H1 (cell line): ENCODE results near the gene NCK2. TPM values are rescaled to one million over a fixed set of nuclear protein-coding genes. Genes with fewer than 3 reads are reported as not detected.

Experiments used
- CTCF ChIA-PET: fragments of 300-600 bp; sonication (Branson Sonifier 250); formaldehyde crosslinking; loops from one replicate; lab custom pipeline; 2021; ENCODE audit not compliant: partially characterized antibody; lab: Charles Lee
- POLR2A ChIA-PET: fragments of 300-600 bp; sonication (Branson Sonifier 250); formaldehyde crosslinking; loops from one replicate; lab custom pipeline; 2021; ENCODE audit warnings: inconsistent platforms; ENCODE audit not compliant: partially characterized antibody; lab: Charles Lee
- DNase-seq, 2 experiments: peaks; one replicate each; pipeline versions ENCODE4 v3.0.0 to v3.0.0-alpha.2; 2010 to 2022; ENCODE audit warnings: low spot score in 2 of 2, low read depth in 1 of 2, mixed read lengths in 1 of 2
- FAIRE-seq: peaks from 2 replicates; lab custom pipeline; 2011; peaks lifted over from hg19 to GRCh38; lab: Jason Lieb, UNC
- H2AFZ ChIP-seq: 2 replicates; pipeline ENCODE4 v1.8.1; 2012; ENCODE audit warnings: low read length, inconsistent platforms
- H2AK5ac ChIP-seq: 2 replicates; pipeline ENCODE4 v1.6.1; 2013; ENCODE audit warnings: low read depth, low read length
- H2BK120ac ChIP-seq: replicated peaks from 2 replicates; pipeline ENCODE3; 2013; ENCODE audit warnings: low read depth, low read length, inconsistent platforms
- H2BK12ac ChIP-seq: 2 replicates; pipeline ENCODE4 v1.6.1; 2013; ENCODE audit warnings: low read depth, low read length
- H2BK15ac ChIP-seq: 2 replicates; pipeline ENCODE4 v1.6.1; 2013; ENCODE audit warnings: low read length
- H2BK20ac ChIP-seq: 2 replicates; pipeline ENCODE4 v1.6.1; 2013; ENCODE audit warnings: low read length
- H2BK5ac ChIP-seq: 2 replicates; pipeline ENCODE4 v1.6.1; 2013; ENCODE audit warnings: low read depth, low read length
- H3K14ac ChIP-seq: 2 replicates; pipeline ENCODE4 v1.6.1; 2013; ENCODE audit warnings: inconsistent platforms; ENCODE audit not compliant: insufficient read length
- H3K18ac ChIP-seq: 2 replicates; pipeline ENCODE4 v1.6.1; 2013; ENCODE audit warnings: low read length; ENCODE audit errors: extremely low read depth
- H3K23ac ChIP-seq: 2 replicates; pipeline ENCODE4 v1.6.1; 2013; ENCODE audit warnings: inconsistent platforms; ENCODE audit not compliant: insufficient read length
- H3K23me2 ChIP-seq: 2 replicates; pipeline ENCODE4 v1.6.1; 2013; ENCODE audit warnings: low read depth, low read length
- H3K27ac ChIP-seq: 2 replicates; pipeline ENCODE4 v1.6.1; 2011; ENCODE audit warnings: low read depth, low read length, inconsistent platforms
- H3K27me3 ChIP-seq, 4 experiments: replicated peaks in 1 of 4; 1 replicate in 1 of 4; 2 replicates in 3 of 4; pipeline versions ENCODE4 v1.6.1 to v1.8.1; 2011 to 2013; ENCODE audit warnings: low read length in 3 of 4, mild to moderate bottlenecking in 3 of 4, inconsistent platforms in 2 of 4, mixed read lengths in 2 of 4, moderate library complexity in 1 of 4; ENCODE audit not compliant: control insufficient read depth in 3 of 4, insufficient read depth in 3 of 4; ENCODE audit errors: extremely low read depth in 1 of 4
- H3K36me3 ChIP-seq, 4 experiments: 2 replicates each; pipeline versions ENCODE4 v1.6.1 to v1.8.1; 2011 to 2013; ENCODE audit warnings: mild to moderate bottlenecking in 4 of 4, low read length in 3 of 4, moderate library complexity in 2 of 4, control low read depth in 1 of 4, inconsistent platforms in 1 of 4; ENCODE audit not compliant: insufficient read depth in 4 of 4, control insufficient read depth in 2 of 4
- H3K4ac ChIP-seq: replicated peaks from 2 replicates; pipeline ENCODE3; 2013; ENCODE audit warnings: low read length, low read depth, mixed read lengths, inconsistent platforms; ENCODE audit not compliant: insufficient read length
- H3K4me1 ChIP-seq, 4 experiments: replicated peaks in 1 of 4; 1 replicate in 1 of 4; 2 replicates in 3 of 4; pipeline versions ENCODE4 v1.6.1 to v1.8.1; 2011 to 2013; ENCODE audit warnings: low read length in 3 of 4, inconsistent platforms in 2 of 4, mixed read lengths in 1 of 4; ENCODE audit not compliant: insufficient read depth in 4 of 4, control insufficient read depth in 3 of 4
- H3K4me2 ChIP-seq, 2 experiments: 2 replicates each; pipeline versions ENCODE4 v1.6.1 to v1.8.1; 2011 to 2013; ENCODE audit warnings: low read depth in 2 of 2, low read length in 2 of 2, control low read depth in 1 of 2, inconsistent platforms in 1 of 2, mild to moderate bottlenecking in 1 of 2; ENCODE audit not compliant: insufficient read depth in 1 of 2
- H3K4me3 ChIP-seq, 4 experiments: fragments of 200-600, 300-600 bp in 1 of 4; sonication (generic), shearing (Covaris generic), sonication (Bioruptor Twin) in 1 of 4; 2 replicates each; pipeline versions ENCODE4 v1.5.1 to v1.8.1; 2011 to 2016; ENCODE audit warnings: low read length in 4 of 4, low read depth in 3 of 4, control low read depth in 2 of 4, inconsistent platforms in 2 of 4, mild to moderate bottlenecking in 2 of 4, mixed read lengths in 1 of 4, moderate library complexity in 1 of 4; ENCODE audit not compliant: insufficient read depth in 2 of 4; ENCODE audit errors: extremely low read depth in 1 of 4
- H3K56ac ChIP-seq: replicated peaks from 2 replicates; pipeline ENCODE3; 2013; ENCODE audit warnings: low read depth, mild to moderate bottlenecking, mixed read lengths, low read length, inconsistent platforms; ENCODE audit not compliant: insufficient read length
- H3K79me1 ChIP-seq: 2 replicates; pipeline ENCODE4 v1.6.1; 2013; ENCODE audit warnings: low read depth, low read length, control low read depth
- H3K79me2 ChIP-seq, 2 experiments: 2 replicates each; pipeline versions ENCODE4 v1.6.1 to v1.8.1; 2012 to 2013; ENCODE audit warnings: low read length in 2 of 2, mild to moderate bottlenecking in 2 of 2, inconsistent platforms in 1 of 2; ENCODE audit not compliant: insufficient read depth in 2 of 2, control insufficient read depth in 1 of 2
- H3K9ac ChIP-seq, 4 experiments: replicated peaks in 1 of 4; 1 replicate in 1 of 4; 2 replicates in 3 of 4; pipeline versions ENCODE4 v1.6.1 to v1.8.1; 2011 to 2013; ENCODE audit warnings: low read depth in 3 of 4, low read length in 3 of 4, control low read depth in 2 of 4, mild to moderate bottlenecking in 2 of 4, moderate library complexity in 2 of 4, inconsistent platforms in 1 of 4; ENCODE audit errors: extremely low read depth in 1 of 4
- H3K9me3 ChIP-seq, 2 experiments: 2 replicates each; pipeline versions ENCODE4 v1.6.1 to v1.8.1; 2012 to 2013; ENCODE audit warnings: mild to moderate bottlenecking in 2 of 2, moderate library complexity in 2 of 2, control low read depth in 1 of 2, inconsistent platforms in 1 of 2, low read depth in 1 of 2, low read length in 1 of 2, mixed read lengths in 1 of 2; ENCODE audit not compliant: insufficient read depth in 2 of 2
- H4K20me1 ChIP-seq, 2 experiments: replicated peaks in 1 of 2; 2 replicates each; pipeline versions ENCODE3 to v1.8.1; 2011 to 2013; ENCODE audit warnings: inconsistent platforms in 2 of 2, low read length in 2 of 2, mild to moderate bottlenecking in 1 of 2; ENCODE audit not compliant: insufficient read depth in 2 of 2, control insufficient read depth in 1 of 2
- H4K5ac ChIP-seq: 2 replicates; pipeline ENCODE4 v1.6.1; 2013; ENCODE audit warnings: low read length, low read depth, mixed read lengths, inconsistent platforms; ENCODE audit not compliant: insufficient read length
- H4K8ac ChIP-seq: 2 replicates; pipeline ENCODE4 v1.8.0; 2013; ENCODE audit warnings: mild to moderate bottlenecking, moderate library complexity, low read length, inconsistent platforms; ENCODE audit not compliant: insufficient read depth; ENCODE audit errors: extremely low read depth
- H4K91ac ChIP-seq: replicated peaks from 2 replicates; pipeline ENCODE3; 2013; ENCODE audit warnings: low read length, mixed read lengths, inconsistent platforms; ENCODE audit not compliant: insufficient read length
- NANOG ChIP-seq: IDR thresholded peaks from 2 replicates; pipeline ENCODE4 v1.6.1; 2011; ENCODE audit warnings: low read length, low read depth, mild to moderate bottlenecking, inconsistent platforms; ENCODE audit not compliant: insufficient read depth, poor library complexity, severe bottlenecking
- PHF8 ChIP-seq: fragments of 200-600 bp; sonication (generic); conservative IDR thresholded peaks from 2 replicates; pipeline ENCODE4 v1.7.1; 2012; ENCODE audit warnings: low read depth, mild to moderate bottlenecking, inconsistent platforms, low read length, moderate library complexity
- WGBS, 2 experiments: shearing (Covaris generic) in 1 of 2; methylation state at CpG; one replicate each; pipeline versions ENCODE4 v1.1.6 to v1.1.7; 2013 to 2015; ENCODE audit warnings: low lambda C conversion rate in 2 of 2, mixed read lengths in 2 of 2, inconsistent platforms in 1 of 2, low coverage in 1 of 2, missing lambda C conversion rate in 1 of 2; ENCODE audit not compliant: insufficient replicate concordance in 2 of 2, insufficient coverage in 1 of 2, insufficient read length in 1 of 2; ENCODE audit errors: extremely low coverage in 1 of 2, missing lambda C conversion rate in 1 of 2; 5-methylcytosine and 5-hydroxymethylcytosine counted together
- polyA plus RNA-seq, 7 experiments: library from polyadenylated mRNA; depleted of rRNA in 3 of 7; stranded (reverse) in 5 of 7; unstranded in 2 of 7; fragments of >200 nt in 5 of 7; fragments of 200-250 nt in 2 of 7; gene quantifications; 1 replicate in 5 of 7; 2 replicates in 1 of 7; 4 replicates in 1 of 7; pipeline versions ENCODE4 v1.2.1 to v1.2.3, GENCODE V29; 2011 to 2013; ENCODE audit warnings: missing spikeins in 2 of 7, mixed read lengths in 2 of 7
- total RNA-seq: library from RNA; stranded (reverse); fragmentation: NEBNext Ultra II Directional; extraction: Animal tissue kit (Norgen Biotek cat#: 25700); gene quantifications from 2 replicates; pipeline ENCODE4 v1.2.1, GENCODE V29; 2021

NCK2 gene
- total and polyA plus RNA-seq, 2 of the 8 experiments (the other 6 are each of a cell fraction or from before 2014, with no cell fraction given), result 30.3 to 65.7 TPM

DNA sequence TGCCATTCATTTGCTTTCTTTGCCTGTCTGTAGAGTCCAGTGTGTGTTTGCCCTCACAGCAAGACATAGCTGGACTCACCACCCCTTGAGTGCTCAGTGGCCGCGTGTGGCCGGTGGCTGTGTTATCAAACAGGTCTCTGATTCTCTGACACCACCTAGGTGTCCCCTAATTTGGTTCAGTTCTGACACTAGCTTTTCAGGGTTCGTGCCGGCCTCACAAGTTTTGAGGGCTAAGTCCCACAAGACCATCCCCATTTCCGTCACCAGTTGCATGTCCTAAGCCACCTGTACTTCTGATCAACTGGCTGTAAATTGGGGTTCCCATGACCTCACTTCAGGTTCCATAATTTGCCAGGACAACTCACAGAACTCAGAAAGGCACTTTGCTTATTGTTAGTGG, 23.5 kb downstream of the NCK2 start:
- Histone ChIP-seq H3K23ac (no peak overlapping the region), H3K56ac (no peak overlapping the region), H3K4me2 (no peak overlapping the region), H2BK5ac (no peak overlapping the region), H4K8ac (no peak overlapping the region), H3K14ac (no peak overlapping the region), H3K79me2 (peaks cover 7 to 94% of the 10 kb centered on the region in 2 experiments), H3K23me2 (no peaks in the 10 kb centered on the region), H3K4ac (no peak overlapping the region), H3K27ac (no peak overlapping the region), H3K36me3 (no peaks in the 10 kb centered on the region), H4K91ac (no peak overlapping the region), H3K9me3 (no peaks in the 10 kb centered on the region), H2AFZ (no peak overlapping the region), H2BK12ac (no peak overlapping the region), H3K4me3 (no peak overlapping the region), H2BK120ac (no peak overlapping the region), H2AK5ac (no peak overlapping the region), H3K27me3 (no peaks in the 10 kb centered on the region), H3K18ac (no peak overlapping the region), H4K20me1 (peaks cover 19 to 31% of the 10 kb centered on the region in 2 experiments), H2BK20ac (no peak overlapping the region), H3K79me1 (peaks cover 7% of the 10 kb centered on the region), H2BK15ac (no peak overlapping the region), H3K4me1 (peaks cover 5 to 15% (median 10%) of the 10 kb centered on the region in 4 experiments), H3K9ac (no peak overlapping the region), H4K5ac (no peak overlapping the region)
- FAIRE-seq, result no peak
- DNase-seq, result no peak
- 80% methylated on average over 6 of the region's 6 CpGs; no CpG with 5 or more reads in 1 of the 2 experiments for WGBS, 2 experiments
- CTCF ChIA-PET, result interaction anchor here (1.0 to 1.9 kb wide), 7 partner anchors 11 to 316 kb away, joined by 3 to 8 read pairs (median 4); no protein-coding TSS in a partner anchor
- POLR2A ChIA-PET, result interaction anchor here (1.4 kb wide), 1 partner anchor 25 kb away, joined by 3 read pairs; no protein-coding TSS in a partner anchor
- no peak for TF ChIP-seq PHF8
- no peak for TF ChIP-seq NANOG
